GDM1 (cell line): ENCODE data around the gene BORCS6.

Experiments
- DNase-seq: peaks from one replicate; lab custom pipeline; 2025; lab: John Stamatoyannopoulos, UW

The BORCS6 gene

GRCh38 chr17:8210761-8211458, 20.9 kb upstream of the BORCS6 start:
- DNase-seq = no peak

DNA sequence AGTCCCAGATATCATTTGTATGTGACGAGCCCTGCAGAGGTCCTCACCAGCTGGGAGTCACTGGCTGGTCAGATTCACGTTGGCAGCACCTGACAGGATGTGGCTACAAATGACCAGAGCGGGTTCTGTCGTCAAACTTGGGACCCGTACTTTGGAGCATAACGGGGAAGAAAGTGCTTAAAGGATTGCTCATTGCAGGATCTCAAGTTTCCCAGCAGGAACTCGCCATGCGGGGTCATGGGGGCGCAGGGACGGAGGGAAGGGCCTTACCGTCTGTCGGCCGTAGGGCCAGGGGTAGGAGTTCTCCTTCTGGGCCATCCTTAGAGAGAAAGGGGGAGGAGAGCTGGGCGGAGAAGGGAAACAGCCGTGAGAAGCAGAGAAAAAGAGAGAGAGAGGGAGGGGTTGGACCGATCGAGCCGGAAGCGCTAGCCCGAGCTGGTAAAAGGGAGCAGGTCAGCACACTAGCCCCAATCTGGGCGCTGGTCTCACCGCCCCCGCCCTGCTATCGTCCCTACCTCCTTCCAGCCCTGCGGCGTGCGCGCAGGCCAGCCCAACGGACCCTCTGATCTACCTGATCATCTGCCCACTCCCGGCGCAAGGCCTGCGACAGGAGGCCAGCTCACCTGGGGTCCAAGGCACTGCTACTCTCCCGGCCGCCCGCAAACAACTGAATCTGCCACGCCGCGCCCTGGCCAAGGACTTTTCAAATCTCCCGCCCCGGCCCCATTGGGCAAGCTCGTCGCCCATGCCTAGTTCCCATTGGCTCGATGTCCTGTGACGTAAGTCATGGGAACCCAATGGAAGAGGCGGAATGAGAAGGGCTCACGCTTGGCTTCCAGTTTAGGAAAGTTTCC, 20.2 kb upstream of the BORCS6 start, which contains the start of gene AURKB:
Gene AURKB, minus strand, starts transcription at position 669 of the 854 bp plus-strand sequence. Its CDS starts 351 bp downstream, at position 318.
- peak; percentile 91 for DNase-seq

- no peak for DNase-seq
Observed at GRCh38 chr17:8206536-8206935, 16.6 kb upstream of the BORCS6 start.

- no peak for DNase-seq
Observed at GRCh38 chr17:8204761-8205555, 15.0 kb upstream of the BORCS6 start.

- peak; percentile 87 for DNase-seq
Observed at GRCh38 chr17:8192070-8192815, 2.3 kb upstream of the BORCS6 start.

DNA sequence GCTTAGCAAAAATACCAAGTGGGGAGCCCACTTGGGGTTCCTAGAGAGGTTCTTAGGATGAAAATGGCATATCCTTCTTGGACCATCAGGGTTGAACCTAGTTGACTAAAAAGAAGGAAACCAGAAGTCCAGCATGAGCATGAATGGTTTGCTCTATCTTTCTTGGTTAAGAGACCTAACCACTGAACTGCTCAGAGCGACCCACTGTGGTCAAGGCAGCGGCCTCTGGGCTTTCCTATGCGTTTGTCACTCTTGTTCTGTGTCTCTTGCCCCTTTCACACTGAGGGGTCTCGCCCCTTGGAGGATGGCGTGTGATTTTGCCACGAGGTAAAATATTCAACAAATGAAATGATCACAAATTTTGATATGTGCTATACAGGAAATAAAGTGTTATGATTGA, 526 bp upstream of the BORCS6 start:
- DNase-seq = no peak

DNA sequence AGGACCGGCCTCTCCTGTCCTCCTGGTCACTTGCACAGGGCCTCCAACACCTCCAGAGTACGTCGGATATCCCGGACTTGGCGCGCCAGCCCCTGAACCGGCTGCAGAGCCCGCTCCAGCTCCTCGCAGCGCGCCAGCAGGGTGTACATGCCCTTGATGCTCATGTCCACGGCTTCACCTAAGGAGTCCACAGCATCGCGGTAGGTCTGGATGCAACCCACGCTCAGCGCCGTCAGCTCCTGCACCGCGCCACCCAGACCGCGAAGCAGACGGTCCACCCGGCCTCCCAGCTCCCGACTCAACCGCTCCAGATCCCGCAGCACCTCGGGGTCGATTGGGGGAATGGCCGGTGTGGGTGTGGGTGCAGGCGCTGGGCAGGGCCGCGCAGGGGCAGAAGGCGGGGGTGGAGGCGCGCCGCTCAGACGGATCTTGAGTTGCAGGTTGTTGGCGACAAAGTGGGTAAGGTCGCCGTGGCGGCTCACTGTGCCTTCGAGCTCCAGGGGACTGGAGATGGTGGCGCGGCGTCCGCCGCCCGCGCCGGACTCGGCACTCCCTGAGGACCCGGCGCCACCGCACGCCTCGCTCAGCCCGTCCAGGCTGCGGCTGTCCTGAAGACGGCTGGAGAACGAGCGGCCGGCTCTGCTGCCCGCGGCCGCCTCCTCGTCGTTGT, 804 bp downstream of the BORCS6 start:
- DNase-seq = no peak

- peak; percentile 1 for DNase-seq
Observed at GRCh38 chr17:8188263-8188839, 1.6 kb downstream of the BORCS6 start.

- DNase-seq = peak; percentile 90
Observed at GRCh38 chr17:8187517-8188262, 2.3 kb downstream of the BORCS6 start.

DNA sequence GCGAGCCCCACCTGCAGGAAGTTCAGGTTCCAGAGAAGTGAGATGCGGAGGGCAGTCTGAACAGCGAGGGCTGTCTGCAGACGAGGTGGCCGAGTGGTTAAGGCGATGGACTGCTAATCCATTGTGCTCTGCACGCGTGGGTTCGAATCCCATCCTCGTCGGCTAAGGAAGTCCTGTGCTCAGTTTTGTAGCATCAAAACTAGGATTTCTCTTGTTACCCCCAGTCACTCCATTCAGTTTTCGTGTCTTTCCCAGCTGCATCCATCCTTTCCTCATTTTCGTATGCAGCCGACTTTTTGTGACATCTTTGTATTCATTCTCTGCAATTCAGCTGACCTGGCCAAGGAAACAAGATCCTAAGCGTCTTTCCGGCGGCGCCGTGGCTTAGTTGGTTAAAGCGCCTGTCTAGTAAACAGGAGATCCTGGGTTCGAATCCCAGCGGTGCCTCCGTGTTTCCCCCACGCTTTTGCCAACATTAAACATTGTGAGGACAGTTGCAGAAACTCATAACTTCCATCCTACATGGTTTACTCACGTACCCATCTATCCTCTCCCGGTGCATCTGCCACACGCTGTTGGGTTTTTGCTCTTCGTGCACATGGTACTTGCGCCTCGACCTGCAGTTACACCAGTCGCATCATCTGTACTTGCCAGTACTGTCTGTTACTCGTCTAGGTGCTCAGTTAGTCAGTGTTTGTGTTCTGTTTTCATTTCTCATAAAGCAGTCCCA, 3.0 kb downstream of the BORCS6 start:
- peak; percentile 91 for DNase-seq

GRCh38 chr17:8186446-8186786, 3.6 kb downstream of the BORCS6 start:
- no peak for DNase-seq

- peak; percentile 71 for DNase-seq
Observed at GRCh38 chr17:8185582-8186445, 4.2 kb downstream of the BORCS6 start.

- no peak for DNase-seq
Observed at GRCh38 chr17:8176998-8177731, 12.8 kb downstream of the BORCS6 start.

DNA sequence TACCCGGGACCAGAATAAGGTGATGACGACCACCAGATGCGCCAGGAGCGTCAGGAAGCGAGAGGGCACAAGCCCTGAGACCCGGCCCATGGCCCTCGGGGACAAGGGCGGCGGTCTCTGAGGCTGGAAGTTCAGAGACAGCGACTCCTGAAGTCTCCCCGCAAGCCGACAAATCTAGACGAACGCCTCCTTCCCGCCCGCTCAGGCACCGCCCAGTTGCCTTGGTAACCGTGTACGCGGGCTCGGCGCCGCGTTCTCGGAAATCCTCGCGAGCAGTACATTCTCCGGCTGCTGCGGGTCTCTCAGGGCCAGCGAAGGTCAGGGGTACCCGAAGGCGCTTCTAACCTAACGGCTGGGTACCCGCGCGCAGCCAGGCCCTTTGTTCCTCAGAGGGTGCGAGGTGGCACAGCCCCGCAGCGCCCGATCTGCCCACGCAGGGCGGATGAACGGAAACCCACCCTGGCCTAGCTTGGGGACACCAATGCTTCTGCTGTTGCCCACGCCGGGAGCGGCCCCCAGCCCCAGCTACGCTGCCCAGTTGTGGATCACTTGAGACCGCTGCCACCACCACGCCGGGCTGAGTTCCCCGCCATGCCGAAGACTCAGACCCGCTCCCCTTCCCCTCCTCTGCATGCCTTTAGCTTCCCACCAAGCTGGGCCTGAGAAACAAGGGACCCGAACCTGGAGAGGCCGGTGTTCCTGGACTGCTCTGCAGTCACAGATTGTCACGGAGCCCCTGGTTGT, 13.6 kb downstream of the BORCS6 start, which contains the start of gene TMEM107:
Gene TMEM107, minus strand, starts transcription at position 184 of the 744 bp plus-strand sequence. Its CDS starts 94 bp downstream, at position 90.
- DNase-seq = peak; percentile 72

DNA sequence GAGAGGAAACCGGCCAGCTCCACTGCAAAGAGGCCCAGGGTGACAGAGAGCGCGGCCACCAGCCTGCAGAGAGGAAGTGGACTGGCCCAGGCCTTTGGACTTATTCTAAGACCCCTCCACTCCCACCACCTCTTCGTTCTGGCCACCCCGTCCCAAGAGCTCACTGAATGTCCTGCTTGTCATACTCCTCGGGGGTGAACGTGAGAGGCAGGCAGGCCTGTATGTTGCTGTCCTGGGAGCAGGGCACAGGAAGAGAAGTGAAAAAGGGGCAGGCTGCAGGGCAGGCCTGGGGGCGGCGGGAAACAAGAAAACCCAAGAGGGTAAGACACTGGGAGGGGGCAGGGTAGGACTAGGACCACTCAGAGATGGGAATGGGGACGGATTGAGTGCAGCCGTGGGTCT, 14.2 kb downstream of the BORCS6 start:
- DNase-seq = no peak

DNA sequence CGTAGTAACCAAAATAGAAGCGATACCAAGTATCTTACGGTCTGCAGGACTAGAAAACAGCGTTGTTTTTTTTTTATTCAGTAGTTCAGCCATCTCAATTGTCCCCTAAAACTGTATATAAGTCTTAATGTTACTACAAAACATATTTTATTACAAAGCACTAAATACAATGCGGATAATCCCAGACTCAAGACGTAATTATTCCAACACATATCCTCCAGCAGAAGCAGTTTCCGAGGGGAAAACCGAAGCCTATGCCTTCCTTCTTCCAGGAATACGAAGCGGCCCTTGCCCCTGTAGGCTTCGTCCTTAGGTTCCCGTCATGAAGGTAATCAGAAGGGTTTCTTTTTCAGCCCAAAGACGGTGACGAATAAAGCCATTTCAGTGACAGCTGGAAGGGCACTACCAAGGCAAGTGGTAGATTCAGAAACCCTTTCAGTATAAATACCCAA, 16.1 kb downstream of the BORCS6 start:
- DNase-seq = no peak
